NCI-H1417 treated with DMSO at 0.1 percent for 48 hours (cell line): ENCODE data around the gene HS3ST2.
"Not testable (repeated sequence)": the region's sequence is repeated elsewhere in the genome, so short reads cannot be mapped to it uniquely, and the experiment has no call there.

Source experiments
- DNase-seq: peaks from one replicate; lab custom pipeline; 2025; lab: John Stamatoyannopoulos, UW

Gene HS3ST2

GRCh38 chr16:22933173-22933572 is 119.2 kb downstream of the HS3ST2 start:
- DNase-seq, result no peak

- no peak for DNase-seq
Observed at GRCh38 chr16:22934786-22935185, 120.8 kb downstream of the HS3ST2 start.

DNA sequence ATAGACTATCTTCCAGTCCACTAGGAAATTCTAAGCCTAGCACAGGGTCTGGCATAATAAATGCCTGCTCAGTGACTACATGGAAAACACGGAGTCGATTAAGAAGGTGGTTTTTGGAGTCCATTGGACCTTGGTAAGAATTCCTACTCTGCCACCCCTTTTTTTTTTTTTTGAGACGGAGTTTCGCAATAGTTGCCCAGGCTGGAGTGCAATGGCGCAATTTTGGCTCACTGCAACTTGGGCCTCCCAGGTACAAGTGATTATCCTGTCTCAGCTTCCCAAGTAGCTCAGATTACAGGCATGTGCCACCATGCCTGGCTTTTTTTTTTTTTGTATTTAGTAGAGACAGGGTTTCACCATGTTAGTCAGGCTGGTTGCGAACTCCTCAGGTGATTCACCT is 123.2 kb downstream of the HS3ST2 start:
- no peak for DNase-seq

DNA sequence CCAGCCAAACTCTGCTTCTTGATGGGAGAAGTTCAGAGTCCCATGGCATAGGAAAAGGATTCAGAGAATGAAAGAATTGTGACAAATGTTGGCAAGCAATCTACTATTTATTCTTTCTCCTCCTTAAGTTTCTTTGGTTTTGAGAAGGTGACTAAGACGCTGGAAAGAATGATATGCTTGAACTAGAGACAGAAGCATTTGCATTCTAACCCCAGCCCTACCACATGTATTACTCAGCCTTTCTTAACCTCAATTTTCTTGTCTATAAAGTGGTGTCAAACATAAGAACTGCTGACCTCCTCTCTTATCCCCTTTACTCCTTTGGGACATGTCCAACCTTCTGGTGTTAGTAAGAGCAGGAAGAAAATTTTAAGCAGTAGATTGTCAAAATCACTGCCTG is 124.7 kb downstream of the HS3ST2 start:
- DNase-seq, result no peak

GRCh38 chr16:22939744-22940363 is 125.9 kb downstream of the HS3ST2 start:
- DNase-seq, result not testable (repeated sequence)

DNA sequence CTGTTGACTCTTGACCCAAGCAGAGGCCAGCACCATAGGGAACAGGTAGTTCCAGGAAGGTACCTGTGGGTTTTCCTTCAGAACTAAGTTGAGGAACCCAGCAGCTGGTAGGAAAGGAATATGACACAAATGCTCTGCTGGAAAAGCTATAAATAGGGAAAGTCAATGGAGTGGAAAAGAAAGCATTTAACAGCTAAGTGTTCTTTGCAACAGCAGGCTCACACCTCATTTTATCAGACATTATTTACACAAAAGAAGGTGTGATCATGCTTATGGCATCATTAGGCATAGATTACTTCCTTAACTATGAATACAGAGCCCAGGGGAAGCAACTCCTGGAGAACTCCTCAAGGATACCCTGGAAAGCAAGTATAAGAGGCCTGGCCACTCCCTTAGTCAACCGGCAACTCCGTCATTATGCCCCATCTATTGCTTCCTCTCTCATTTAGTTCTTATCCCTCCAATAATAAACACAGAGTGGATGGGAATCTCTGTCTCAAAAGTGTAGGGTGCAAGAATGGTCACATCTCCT is 128.1 kb downstream of the HS3ST2 start:
- DNase-seq, result no peak

DNA sequence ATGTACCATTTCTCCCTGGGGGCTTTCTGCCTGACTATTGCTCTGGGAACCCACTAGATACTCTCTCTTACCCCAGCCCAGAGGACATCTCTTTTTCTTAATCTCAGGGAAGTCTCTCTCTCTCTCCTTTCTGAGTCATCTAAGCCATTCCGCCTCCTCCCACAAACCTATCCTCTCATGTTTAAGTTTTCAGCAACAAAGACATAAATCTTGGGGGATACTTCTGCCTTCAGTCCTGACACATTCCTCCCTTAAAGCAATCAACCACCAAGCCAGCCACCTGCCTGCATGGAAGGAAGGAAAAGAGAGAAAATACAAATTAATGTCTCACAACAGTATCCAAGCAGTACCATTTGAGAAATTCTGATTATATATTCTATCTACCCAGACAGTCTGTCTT is 128.8 kb downstream of the HS3ST2 start:
- DNase-seq, result no peak

DNA sequence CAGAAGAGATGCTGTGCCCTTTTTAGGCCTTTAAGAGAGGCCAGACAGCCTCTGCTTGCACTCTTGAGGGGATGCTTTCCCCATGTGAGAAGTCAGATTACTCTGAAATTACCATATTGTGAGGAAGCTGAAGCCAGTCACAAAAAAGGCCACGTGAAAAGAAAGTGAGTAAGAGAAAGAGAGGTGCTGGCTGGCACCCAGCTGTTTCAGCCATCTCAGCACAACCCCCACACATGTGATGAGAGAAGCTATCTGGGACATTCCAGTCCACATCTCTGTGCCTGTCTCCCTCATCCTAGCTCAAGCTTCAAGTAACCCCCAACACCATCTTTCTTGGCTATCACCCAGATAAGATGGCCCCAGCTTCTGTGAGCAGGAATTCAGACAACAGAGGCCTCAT is 131.4 kb downstream of the HS3ST2 start:
- DNase-seq, result no peak

GRCh38 chr16:22946433-22946832 is 132.5 kb downstream of the HS3ST2 start:
- DNase-seq, result no peak

DNA sequence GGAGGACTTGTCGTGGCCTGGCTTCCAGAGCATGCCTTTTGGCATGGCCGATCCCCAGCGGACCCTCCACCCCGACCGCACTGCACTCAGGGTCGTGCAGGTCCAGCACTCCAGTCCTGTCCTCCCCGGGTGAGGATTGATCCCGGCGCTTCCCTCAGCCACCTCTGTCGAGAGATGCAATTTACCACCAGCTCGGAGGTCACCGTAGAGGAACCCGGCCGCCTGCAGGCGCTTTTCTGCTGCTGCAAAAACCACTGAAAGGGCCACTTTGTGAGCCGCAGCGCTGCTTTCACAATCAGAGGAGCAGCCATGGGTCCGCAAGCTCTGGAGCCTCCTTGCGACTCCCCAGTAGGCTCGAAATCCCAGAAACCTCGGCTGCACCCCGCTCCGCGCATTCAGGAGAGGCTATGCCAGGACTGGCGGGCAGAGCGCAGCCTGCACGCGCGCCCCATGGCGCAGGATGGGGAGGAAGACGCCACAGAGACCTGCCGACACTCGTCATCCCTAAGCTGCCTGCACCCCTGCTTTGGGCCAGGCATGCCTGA is 134.2 kb downstream of the HS3ST2 start:
- DNase-seq, result no peak

DNA sequence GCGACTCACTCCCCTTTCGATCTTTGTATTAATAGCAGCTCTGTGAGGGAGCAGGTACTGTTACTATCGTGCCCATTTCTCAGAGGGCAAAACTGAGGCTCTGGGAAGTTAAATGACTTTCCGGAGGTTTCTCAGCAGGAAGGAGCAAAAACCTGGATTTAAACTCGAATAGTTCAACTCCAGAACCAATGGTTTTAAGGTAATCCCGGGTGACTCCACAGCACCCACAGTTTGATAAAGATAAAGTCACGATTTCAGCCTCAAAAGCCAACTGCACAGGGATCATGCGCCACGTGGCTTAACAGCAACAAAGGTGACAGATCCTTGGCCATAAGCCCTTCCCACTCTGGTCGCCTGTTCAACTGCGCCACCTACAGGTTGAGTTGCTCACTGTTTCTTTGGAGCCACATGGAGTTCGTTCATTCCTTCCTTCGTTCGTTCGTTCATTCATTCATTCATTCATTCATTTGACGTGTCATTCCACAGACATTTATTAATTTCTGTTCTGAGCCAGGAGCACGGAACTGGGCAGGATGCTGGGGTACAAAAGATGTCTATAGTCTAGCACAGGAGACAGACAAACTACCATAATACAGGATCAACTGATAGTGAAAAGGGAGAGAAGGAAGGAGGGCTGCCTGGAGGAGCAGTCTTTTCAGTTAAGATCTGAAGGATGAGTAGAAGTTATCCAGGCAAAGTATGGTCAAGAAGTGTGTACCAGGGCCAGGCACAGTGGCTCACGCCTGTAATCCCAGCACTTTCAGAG is 134.8 kb downstream of the HS3ST2 start:
- no peak for DNase-seq

- DNase-seq, result no peak
Observed at GRCh38 chr16:22955461-22956070, 141.6 kb downstream of the HS3ST2 start.

DNA sequence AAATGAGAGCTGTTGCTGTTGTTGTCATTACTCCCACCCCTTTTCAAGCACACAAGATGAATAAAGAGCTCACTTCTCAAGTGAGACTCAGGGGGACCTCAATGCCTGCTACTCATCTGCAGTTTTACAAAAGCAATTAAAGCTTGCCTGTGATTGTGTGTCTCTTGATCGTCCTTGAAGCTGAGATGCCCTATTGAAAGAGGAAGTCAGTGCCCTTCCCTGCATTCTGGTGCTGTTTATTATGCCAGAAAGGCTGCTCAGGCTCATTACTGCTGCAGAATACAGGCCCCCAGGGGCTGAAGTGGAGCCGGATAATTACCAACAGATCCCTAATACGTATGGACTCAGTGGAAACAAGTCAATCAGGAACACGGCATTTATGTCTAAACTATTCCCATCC is 147.2 kb downstream of the HS3ST2 start:
- no peak for DNase-seq

DNA sequence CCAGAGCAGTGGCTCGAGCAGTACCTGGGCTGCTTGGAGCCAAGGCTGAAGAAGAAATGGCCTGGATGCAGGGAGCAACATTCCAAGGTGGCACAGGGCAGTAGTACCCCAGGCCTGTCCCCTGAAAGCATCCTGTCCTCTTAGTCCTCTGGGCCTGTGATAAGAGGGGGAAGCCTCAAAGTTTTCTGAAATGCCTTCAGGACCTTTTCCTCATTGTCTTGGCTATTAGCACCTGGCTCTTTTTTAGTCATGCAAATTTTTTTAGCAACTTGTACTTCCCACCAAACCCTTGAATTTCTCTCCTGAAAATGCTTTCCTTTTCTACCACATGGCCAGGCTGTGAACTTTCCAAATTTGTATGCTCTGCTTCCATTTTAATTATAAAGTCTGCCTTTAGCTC is 148.9 kb downstream of the HS3ST2 start:
- no peak for DNase-seq
